Measurements from ENCODE around the gene GP5.

GP5 gene

DNA sequence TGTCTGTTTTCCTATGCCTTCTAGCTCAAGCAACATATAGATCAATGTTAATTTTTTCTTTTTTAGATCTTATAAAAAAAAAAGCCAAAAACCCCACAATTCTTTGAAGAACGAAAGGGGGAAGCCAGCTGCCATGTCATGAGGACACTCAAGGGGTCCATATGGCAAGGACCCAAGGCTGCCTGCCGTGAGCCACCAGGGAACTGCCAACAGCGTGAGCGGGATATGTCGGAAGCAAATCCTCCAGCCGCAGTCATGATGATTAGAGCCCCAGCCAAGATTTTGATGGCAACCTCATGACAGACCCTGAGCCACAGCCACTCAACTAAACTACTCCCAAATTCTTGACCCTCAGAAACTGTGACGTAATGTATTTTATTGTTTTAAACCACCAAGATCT lies 6.5 kb downstream of the GP5 start:
- no peak for DNase-seq (ENCODE audit: low read depth in 1 of 2, low spot score in 1 of 2)
- no peak for TF ChIP-seq SPI1 (IDR thresholded peaks at IDR 0.05; ENCODE audit: borderline replicate concordance, low read depth)
- TF ChIP-seq GABPA (IDR thresholded peaks at IDR 0.05; ENCODE audit: low read depth): no peak
- TF ChIP-seq CTCF (IDR thresholded peaks at IDR 0.05; ENCODE audit: insufficient read depth, low read length): no peak
- TF ChIP-seq, protein P1, sequence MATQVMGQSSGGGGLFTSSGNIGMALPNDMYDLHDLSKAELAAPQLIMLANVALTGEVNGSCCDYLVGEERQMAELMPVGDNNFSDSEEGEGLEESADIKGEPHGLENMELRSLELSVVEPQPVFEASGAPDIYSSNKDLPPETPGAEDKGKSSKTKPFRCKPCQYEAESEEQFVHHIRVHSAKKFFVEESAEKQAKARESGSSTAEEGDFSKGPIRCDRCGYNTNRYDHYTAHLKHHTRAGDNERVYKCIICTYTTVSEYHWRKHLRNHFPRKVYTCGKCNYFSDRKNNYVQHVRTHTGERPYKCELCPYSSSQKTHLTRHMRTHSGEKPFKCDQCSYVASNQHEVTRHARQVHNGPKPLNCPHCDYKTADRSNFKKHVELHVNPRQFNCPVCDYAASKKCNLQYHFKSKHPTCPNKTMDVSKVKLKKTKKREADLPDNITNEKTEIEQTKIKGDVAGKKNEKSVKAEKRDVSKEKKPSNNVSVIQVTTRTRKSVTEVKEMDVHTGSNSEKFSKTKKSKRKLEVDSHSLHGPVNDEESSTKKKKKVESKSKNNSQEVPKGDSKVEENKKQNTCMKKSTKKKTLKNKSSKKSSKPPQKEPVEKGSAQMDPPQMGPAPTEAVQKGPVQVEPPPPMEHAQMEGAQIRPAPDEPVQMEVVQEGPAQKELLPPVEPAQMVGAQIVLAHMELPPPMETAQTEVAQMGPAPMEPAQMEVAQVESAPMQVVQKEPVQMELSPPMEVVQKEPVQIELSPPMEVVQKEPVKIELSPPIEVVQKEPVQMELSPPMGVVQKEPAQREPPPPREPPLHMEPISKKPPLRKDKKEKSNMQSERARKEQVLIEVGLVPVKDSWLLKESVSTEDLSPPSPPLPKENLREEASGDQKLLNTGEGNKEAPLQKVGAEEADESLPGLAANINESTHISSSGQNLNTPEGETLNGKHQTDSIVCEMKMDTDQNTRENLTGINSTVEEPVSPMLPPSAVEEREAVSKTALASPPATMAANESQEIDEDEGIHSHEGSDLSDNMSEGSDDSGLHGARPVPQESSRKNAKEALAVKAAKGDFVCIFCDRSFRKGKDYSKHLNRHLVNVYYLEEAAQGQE (IDR thresholded peaks at IDR 0.05; ENCODE audit: insufficient replicate concordance, low read depth): no peak
- TF ChIP-seq POLR2AphosphoS5 (IDR thresholded peaks at IDR 0.05; ENCODE audit: low read depth): no peak
- Histone ChIP-seq H3K27me3 (ENCODE audit: insufficient read depth, poor library complexity, severe bottlenecking) (peaks cover 16% of the 10 kb centered on the region), H3K4me3 (replicated peaks; ENCODE audit: insufficient read depth, low read length) (no peak overlapping the region), H3K27ac (replicated peaks) (no peak overlapping the region)

- TF ChIP-seq POLR2AphosphoS5 (IDR thresholded peaks at IDR 0.05; ENCODE audit: low read depth): no peak
- DNase-seq (ENCODE audit: low read depth in 1 of 2, low spot score in 1 of 2): no peak
- no peak overlapping the region for H3K27ac ChIP-seq (replicated peaks)
- peaks cover 8% of the 10 kb centered on the region for H3K27me3 ChIP-seq (ENCODE audit: insufficient read depth, poor library complexity, severe bottlenecking)
- H3K4me3 ChIP-seq (replicated peaks; ENCODE audit: insufficient read depth, low read length): no peak overlapping the region
Measured at GRCh38 chr3:194390835-194391234, 8.2 kb downstream of the GP5 start.

DNA sequence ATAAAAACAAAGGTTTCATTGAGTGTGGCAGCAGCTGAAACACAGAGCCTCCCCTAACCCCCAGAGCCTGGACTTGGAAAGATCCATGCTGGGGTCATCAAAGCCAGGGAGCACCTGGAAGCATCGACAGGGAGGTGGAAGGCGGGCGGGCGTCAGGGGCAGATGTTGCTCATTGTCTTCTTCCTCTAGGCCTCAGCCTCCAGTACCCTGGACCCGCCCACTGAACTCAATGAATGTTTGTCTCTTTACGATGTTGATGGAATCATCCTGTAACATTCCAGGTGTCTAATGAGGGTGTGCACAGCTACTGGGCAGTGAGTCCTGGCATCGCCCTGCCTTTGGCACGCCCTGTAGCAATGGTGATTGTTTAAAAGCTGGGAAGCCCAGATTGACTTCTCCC lies 9.8 kb downstream of the GP5 start:
- Histone ChIP-seq H3K27me3 (ENCODE audit: insufficient read depth, poor library complexity, severe bottlenecking) (peaks cover 3% of the 10 kb centered on the region), H3K27ac (replicated peaks) (no peak overlapping the region), H3K4me3 (replicated peaks; ENCODE audit: insufficient read depth, low read length) (no peak overlapping the region)
- TF ChIP-seq, protein P1 (IDR thresholded peaks at IDR 0.05; ENCODE audit: insufficient replicate concordance, low read depth): no peak
- TF ChIP-seq POLR2AphosphoS5 (IDR thresholded peaks at IDR 0.05; ENCODE audit: low read depth) (no peak), SPI1 (IDR thresholded peaks at IDR 0.05; ENCODE audit: borderline replicate concordance, low read depth) (no peak), GABPA (IDR thresholded peaks at IDR 0.05; ENCODE audit: low read depth) (no peak), CTCF (IDR thresholded peaks at IDR 0.05; ENCODE audit: insufficient read depth, low read length) (no peak)
- no peak for DNase-seq (ENCODE audit: low read depth in 1 of 2, low spot score in 1 of 2)

GRCh38 chr3:194387926-194388418 lies 11.1 kb downstream of the GP5 start:
- peaks cover 3% of the 10 kb centered on the region for H3K27me3 ChIP-seq (ENCODE audit: insufficient read depth, poor library complexity, severe bottlenecking)

More at GRCh38 chr3:194387926-194388418, 11.1 kb downstream of the GP5 start:
- TF ChIP-seq POLR2AphosphoS5 (IDR thresholded peaks at IDR 0.05; ENCODE audit: low read depth): no peak
- TF ChIP-seq CTCF (IDR thresholded peaks at IDR 0.05; ENCODE audit: insufficient read depth, low read length): no peak
- no peak for TF ChIP-seq GABPA (IDR thresholded peaks at IDR 0.05; ENCODE audit: low read depth)
- TF ChIP-seq, protein P1 (IDR thresholded peaks at IDR 0.05; ENCODE audit: insufficient replicate concordance, low read depth): no peak
- TF ChIP-seq SPI1 (IDR thresholded peaks at IDR 0.05; ENCODE audit: borderline replicate concordance, low read depth): no peak
- DNase-seq (ENCODE audit: low read depth in 1 of 2, low spot score in 1 of 2): no peak
- Histone ChIP-seq H3K4me3 (replicated peaks; ENCODE audit: insufficient read depth, low read length) (no peak overlapping the region), H3K27ac (replicated peaks) (no peak overlapping the region)

All from HL-60 (cell line).